ENCODE measurements around the gene PQBP1.

The PQBP1 gene

DNA sequence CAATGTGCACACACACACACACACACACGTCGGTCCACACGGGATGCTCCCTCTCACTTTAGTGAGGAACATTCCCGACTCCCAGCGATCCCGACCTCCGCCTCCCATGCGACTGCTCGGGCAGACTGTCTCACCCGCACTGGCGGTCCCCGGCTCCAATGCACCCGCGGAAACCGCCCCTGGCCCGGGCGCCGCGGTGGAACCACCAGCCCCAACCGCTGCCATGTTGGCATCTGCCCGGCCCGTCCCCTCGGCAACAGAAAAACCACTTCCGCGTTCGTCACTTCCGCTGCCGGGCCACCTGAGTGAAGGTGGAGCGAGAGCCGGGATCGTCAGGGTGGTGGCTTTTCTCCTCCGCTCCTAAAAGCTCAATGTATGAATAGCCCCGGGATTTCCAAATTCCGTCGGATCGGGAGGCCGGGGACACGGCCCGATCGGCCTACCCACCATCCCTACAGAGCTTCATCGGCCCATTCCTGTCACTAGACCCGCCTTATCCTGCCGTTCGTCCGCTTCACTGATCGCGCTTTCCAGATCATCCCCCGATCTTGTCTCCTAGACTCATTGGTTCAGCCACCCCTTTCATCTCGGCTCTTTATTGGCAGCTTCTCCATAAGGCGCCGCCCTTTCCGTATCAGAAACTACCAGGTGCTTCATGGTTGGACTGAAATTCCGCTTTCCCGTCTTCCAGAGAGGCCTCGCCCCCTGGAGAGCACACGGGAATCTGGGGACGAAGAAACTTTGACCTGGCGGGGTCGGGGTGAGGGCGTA is 13.9 kb downstream of the PQBP1 start, which contains the start of gene SLC35A2:
Gene SLC35A2, minus strand, starts transcription at position 235 of the 771 bp plus-strand sequence. Its CDS starts 10 bp downstream, at position 225.
- DNase-seq (ENCODE audit: extremely low read depth, low read depth), result no peak
- TF ChIP-seq, protein P1, sequence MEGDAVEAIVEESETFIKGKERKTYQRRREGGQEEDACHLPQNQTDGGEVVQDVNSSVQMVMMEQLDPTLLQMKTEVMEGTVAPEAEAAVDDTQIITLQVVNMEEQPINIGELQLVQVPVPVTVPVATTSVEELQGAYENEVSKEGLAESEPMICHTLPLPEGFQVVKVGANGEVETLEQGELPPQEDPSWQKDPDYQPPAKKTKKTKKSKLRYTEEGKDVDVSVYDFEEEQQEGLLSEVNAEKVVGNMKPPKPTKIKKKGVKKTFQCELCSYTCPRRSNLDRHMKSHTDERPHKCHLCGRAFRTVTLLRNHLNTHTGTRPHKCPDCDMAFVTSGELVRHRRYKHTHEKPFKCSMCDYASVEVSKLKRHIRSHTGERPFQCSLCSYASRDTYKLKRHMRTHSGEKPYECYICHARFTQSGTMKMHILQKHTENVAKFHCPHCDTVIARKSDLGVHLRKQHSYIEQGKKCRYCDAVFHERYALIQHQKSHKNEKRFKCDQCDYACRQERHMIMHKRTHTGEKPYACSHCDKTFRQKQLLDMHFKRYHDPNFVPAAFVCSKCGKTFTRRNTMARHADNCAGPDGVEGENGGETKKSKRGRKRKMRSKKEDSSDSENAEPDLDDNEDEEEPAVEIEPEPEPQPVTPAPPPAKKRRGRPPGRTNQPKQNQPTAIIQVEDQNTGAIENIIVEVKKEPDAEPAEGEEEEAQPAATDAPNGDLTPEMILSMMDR (IDR thresholded peaks at IDR 0.05; ENCODE audit: low read depth, low read length), result no peak

DNA sequence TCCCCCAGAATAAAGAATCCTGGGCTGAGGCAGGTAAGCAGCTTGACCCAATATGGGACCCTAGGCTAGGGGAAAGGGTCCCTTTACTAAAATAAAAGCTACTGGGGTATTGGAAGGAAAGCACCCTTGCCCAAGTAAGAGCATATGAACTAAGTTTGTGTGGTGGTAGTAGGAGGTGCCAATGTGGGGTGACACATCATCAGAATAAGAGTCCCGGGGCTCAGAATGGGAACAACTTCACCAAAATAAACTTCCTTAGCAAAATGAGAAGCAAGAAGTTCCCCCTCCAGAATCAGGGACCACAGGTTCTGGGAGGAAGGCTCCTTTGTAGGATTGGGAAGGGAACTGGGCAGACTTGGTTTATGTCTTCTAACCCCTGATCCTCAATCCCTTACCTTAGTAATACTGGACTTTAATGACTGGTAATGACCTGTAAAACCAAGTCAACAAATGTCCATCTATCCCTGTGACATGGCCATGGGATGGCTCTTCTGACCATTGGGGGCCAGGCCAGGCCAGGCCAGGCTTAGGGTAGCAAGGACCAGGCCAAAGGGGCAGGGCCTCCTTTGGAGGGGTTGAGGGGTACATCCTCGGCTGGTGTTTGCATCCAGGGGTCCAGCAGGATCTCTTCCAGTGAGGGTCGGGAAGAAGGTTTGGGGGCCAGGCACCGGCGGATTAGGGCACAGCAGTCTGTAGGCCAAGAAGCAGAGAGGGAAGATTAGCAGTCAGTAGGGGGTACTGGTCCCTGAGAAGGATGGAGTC is 16.1 kb downstream of the PQBP1 start:
- TF ChIP-seq, protein P1 (IDR thresholded peaks at IDR 0.05; ENCODE audit: low read depth, low read length), result no peak
- no peak for DNase-seq (ENCODE audit: extremely low read depth, low read depth)

DNA sequence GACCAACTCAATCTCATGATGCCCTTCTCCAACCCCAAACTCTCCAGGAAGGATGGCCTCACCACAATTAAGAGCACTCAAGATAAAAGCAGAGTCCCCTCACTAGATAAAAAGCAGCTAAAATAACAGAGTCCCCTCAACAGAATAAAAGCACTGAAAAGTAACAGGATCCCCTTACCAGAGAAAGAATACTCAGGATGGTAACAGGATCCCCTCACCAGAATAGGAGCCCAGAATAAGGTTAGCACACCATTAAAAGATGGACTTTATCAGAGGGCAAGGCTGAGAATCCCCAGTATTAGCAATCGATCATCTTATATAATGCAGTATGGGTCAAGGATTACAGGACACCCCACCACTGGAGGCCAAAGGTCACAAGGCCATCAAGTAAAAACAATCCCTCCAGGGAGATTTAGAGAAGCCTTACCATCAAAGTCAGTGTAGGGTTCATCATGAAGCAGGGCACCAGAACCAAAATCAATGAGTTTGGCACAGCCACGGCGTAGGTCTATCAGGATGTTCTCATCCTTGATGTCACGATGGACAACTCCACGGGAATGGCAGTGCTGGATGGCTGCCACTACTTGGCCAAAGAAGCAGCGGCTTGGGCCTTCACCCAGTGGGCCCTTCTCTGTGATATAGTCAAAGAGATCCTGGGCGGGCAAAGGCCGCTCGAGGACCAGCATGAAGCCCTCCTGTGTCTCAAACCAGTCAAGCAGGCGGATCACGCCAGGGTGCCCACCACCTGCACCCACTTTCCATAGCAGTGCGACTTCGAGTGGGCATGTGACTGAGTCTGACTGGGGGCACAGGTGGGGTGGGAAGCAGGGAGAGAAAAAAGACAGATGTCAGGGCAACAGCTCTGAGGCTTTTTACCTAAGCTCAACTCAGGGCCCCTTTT is 17.1 kb downstream of the PQBP1 start:
- DNase-seq (ENCODE audit: extremely low read depth, low read depth), result no peak
- TF ChIP-seq, protein P1 (IDR thresholded peaks at IDR 0.05; ENCODE audit: low read depth, low read length), result no peak

DNA sequence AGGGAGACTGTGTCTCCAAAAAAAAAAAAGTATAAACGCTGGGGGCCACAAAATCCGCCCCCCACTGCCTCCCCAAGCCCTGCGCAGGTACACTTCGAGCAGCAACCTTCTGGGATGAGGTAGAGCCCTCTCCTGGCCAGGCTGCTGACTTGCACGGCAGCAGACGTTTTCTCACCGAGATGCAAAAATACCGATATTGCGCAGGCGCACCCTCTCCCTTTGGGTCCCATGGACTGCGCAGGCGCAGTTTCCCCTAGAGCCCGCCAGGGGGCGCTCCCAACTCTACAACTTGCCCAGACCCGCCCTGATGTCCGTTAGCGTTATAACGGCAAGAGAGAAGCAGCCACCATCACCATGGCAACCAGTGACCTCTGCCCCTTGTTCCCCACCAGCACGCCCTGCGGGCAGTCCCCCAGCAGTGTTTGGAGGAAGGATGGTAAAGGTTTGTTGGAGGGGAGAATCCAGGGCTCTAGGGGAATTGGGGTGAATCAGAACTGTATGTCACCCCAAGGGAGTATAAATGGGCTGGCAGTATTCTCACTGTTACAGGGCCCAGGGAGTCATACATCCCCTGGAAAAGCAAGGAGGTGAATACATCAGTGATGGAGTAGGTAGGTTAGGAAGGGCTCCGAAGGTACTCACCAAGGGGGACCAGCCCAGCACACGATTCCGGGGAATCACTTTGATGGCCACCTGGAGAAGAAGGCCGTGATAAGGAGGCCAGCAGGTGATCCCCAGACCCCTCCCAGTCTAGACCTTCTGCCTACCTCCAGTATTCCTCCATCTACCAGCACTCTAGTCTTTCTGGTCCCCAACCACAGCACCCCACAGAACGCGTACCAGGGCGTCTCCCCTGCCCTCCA is 19.6 kb downstream of the PQBP1 start:
- peak; percentile 65 for DNase-seq (ENCODE audit: extremely low read depth, low read depth)
- TF ChIP-seq, protein P1 (IDR thresholded peaks at IDR 0.05; ENCODE audit: low read depth, low read length), result peak; percentile 84

DNA sequence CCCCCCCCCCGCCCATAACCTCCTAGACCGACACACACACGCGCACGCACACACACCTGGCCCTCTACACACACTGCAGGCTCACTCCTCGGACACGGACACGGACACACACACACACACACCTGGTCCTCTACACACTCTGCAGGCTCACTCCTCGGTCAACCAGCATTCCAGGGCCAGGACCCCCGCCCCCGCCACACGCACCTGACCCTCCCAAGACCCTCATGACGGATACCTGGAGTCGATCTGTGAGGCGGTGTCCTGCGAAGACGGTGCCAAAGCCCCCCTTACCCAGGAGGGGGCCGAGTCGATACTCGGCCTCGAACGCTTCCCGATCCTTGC is 20.5 kb downstream of the PQBP1 start:
- no peak for DNase-seq (ENCODE audit: extremely low read depth, low read depth)
- TF ChIP-seq, protein P1 (IDR thresholded peaks at IDR 0.05; ENCODE audit: low read depth, low read length), result no peak

DNA sequence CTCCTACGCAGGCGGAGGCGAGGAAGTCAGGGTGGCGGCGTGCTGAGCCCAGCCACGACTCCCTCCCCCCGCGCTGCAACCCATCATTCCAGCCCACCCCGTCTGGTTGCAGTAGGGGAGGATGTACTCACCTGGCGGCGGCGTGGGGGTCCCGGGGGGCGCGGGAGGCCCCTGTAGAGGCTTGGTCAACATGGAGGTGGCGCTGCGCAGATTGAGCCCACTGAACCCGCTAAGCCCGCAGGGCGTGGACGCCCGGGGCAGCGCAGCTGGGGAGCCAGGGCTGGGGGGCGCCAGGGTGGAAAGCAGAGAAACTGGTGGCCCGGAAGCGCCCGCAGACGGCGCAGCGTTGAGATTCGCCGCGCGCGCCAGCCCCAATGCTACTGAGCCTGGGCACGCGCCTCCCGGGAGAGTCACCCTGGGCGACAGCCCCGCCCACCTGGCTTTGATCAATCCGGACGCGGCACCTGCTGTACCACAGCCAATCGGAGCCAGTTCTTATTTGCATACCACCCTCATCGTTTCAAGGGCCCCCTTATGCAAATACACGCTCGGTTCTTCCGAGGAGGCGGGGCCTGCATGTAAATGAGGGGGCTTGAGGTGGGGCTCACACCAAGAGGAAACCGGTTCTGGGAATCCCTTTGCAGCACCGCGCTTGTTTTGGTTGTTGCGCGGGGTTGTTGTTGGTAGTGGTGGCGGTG is 21.1 kb downstream of the PQBP1 start, which contains the start of gene PIM2:
Gene PIM2, minus strand, starts transcription at position 382 of the 698 bp plus-strand sequence. Its CDS starts 190 bp downstream, at position 192.
- TF ChIP-seq, protein P1 (IDR thresholded peaks at IDR 0.05; ENCODE audit: low read depth, low read length), result no peak
- no peak for DNase-seq (ENCODE audit: extremely low read depth, low read depth)

Measured in AG09319 (cell line).